ENCODE measurements around the gene B4GALT3. TPM values are rescaled to one million over a fixed set of nuclear protein-coding genes. Genes with fewer than 3 reads are reported as not detected.

The B4GALT3 gene
- polyA plus RNA-seq, 1 donor from 2014 or later = 43.7 TPM

DNA sequence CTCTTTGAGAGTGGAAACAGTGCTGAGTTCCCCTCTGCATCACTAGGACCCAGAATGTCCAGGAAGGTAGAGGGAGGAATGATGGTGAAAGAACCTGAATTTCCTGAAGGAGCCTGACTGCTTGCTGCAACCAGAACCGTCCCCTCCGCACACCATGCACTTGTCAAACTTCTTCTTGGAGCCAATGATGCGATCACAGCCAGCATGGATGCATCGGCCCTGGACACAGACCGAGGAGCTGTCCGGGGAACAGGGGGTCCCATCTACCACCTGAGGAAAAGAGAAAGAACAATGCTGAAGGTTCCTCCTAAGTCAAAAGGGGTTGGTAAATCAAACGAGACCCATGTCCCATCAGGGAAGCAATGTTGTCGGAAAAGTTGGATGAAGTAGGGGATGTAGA is 14.7 kb upstream of the B4GALT3 start:
- Histone ChIP-seq H3K9ac (ENCODE audit: low read length) (no peak overlapping the region), H3K4me2 (ENCODE audit: low read length) (no peak overlapping the region), H4K20me1 (ENCODE audit: insufficient read depth) (no peaks in the 10 kb centered on the region), H3K9me3 (ENCODE audit: low read length) (no peaks in the 10 kb centered on the region), H3K4me3 (ENCODE audit: low read length) (no peak overlapping the region), H2AFZ (ENCODE audit: low read depth, low read length) (no peak overlapping the region), H3K36me3 (ENCODE audit: insufficient read depth, low read length) (no peaks in the 10 kb centered on the region), H3K27ac (ENCODE audit: low read length) (no peak overlapping the region), H3K27me3 (ENCODE audit: insufficient read depth, low read depth, low read length) (no peaks in the 10 kb centered on the region), H3F3A (ENCODE audit: insufficient read depth, low read length, poor library complexity, severe bottlenecking) (no peaks in the 10 kb centered on the region), H3K9me2 (ENCODE audit: insufficient read depth, low read length) (no peaks in the 10 kb centered on the region), H3K79me2 (replicated peaks; ENCODE audit: insufficient read depth, low read length) (no peaks in the 10 kb centered on the region)
- no peak for TF ChIP-seq EZH2 (IDR thresholded peaks at IDR 0.05; ENCODE audit: borderline replicate concordance, insufficient read depth, low read length, poor library complexity, severe bottlenecking)
- no peak for TF ChIP-seq MXI1 (conservative IDR thresholded peaks at IDR 0.05; ENCODE audit: poor library complexity, severe bottlenecking)
- no peak for TF ChIP-seq EP300 (conservative IDR thresholded peaks at IDR 0.05; ENCODE audit: poor library complexity, severe bottlenecking)
- no peak for TF ChIP-seq SMC3 (conservative IDR thresholded peaks at IDR 0.05; ENCODE audit: poor library complexity)
- TF ChIP-seq, protein P1, sequence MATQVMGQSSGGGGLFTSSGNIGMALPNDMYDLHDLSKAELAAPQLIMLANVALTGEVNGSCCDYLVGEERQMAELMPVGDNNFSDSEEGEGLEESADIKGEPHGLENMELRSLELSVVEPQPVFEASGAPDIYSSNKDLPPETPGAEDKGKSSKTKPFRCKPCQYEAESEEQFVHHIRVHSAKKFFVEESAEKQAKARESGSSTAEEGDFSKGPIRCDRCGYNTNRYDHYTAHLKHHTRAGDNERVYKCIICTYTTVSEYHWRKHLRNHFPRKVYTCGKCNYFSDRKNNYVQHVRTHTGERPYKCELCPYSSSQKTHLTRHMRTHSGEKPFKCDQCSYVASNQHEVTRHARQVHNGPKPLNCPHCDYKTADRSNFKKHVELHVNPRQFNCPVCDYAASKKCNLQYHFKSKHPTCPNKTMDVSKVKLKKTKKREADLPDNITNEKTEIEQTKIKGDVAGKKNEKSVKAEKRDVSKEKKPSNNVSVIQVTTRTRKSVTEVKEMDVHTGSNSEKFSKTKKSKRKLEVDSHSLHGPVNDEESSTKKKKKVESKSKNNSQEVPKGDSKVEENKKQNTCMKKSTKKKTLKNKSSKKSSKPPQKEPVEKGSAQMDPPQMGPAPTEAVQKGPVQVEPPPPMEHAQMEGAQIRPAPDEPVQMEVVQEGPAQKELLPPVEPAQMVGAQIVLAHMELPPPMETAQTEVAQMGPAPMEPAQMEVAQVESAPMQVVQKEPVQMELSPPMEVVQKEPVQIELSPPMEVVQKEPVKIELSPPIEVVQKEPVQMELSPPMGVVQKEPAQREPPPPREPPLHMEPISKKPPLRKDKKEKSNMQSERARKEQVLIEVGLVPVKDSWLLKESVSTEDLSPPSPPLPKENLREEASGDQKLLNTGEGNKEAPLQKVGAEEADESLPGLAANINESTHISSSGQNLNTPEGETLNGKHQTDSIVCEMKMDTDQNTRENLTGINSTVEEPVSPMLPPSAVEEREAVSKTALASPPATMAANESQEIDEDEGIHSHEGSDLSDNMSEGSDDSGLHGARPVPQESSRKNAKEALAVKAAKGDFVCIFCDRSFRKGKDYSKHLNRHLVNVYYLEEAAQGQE (IDR thresholded peaks at IDR 0.05; ENCODE audit: borderline replicate concordance) = no peak
- no peak for TF ChIP-seq RAD21 (conservative IDR thresholded peaks at IDR 0.05)
- no peak for TF ChIP-seq POLR2AphosphoS5 (IDR thresholded peaks at IDR 0.05)
- no peak for TF ChIP-seq TAF1 (IDR thresholded peaks at IDR 0.05; ENCODE audit: low read depth)
- TF ChIP-seq, protein P2, sequence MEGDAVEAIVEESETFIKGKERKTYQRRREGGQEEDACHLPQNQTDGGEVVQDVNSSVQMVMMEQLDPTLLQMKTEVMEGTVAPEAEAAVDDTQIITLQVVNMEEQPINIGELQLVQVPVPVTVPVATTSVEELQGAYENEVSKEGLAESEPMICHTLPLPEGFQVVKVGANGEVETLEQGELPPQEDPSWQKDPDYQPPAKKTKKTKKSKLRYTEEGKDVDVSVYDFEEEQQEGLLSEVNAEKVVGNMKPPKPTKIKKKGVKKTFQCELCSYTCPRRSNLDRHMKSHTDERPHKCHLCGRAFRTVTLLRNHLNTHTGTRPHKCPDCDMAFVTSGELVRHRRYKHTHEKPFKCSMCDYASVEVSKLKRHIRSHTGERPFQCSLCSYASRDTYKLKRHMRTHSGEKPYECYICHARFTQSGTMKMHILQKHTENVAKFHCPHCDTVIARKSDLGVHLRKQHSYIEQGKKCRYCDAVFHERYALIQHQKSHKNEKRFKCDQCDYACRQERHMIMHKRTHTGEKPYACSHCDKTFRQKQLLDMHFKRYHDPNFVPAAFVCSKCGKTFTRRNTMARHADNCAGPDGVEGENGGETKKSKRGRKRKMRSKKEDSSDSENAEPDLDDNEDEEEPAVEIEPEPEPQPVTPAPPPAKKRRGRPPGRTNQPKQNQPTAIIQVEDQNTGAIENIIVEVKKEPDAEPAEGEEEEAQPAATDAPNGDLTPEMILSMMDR (IDR thresholded peaks at IDR 0.05; ENCODE audit: poor library complexity, severe bottlenecking) = no peak

DNA sequence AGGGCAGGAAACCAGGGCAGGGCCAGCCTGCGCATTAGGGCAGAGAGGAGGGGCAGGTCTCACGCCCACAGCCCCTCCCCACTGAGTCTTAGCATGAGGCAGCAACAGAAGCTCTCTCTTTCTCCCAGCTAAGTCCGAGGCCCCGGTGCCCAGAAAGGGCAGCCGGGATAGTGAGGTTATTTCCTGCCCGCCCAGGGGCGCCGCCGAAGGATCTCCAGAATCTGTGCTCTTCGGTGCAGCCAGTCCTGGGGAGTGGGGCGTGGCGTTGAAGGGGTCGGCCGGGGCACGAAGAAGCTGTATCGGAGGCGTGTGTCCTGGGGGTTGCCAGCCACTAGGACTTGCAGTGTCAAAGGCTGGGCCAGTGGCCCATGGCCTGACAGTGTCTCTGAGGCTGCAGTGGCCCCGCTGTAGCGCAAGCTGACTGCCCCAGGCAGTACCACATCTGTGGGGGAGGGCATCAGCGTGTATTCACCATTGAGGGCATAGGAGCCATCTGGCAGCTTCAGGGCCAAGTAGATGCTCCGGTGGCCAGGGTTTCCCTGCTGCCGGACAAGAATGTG is 13.7 kb upstream of the B4GALT3 start:
- no peaks in the 10 kb centered on the region for H3K27me3 ChIP-seq (ENCODE audit: insufficient read depth, low read depth, low read length)
- no peak overlapping the region for H3K4me3 ChIP-seq (ENCODE audit: low read length)
- TF ChIP-seq EZH2 (IDR thresholded peaks at IDR 0.05; ENCODE audit: borderline replicate concordance, insufficient read depth, low read length, poor library complexity, severe bottlenecking) (no peak), MXI1 (conservative IDR thresholded peaks at IDR 0.05; ENCODE audit: poor library complexity, severe bottlenecking) (no peak), POLR2AphosphoS5 (IDR thresholded peaks at IDR 0.05) (no peak)
- TF ChIP-seq, protein P2 (IDR thresholded peaks at IDR 0.05; ENCODE audit: poor library complexity, severe bottlenecking) = no peak
- TF ChIP-seq, protein P1 (IDR thresholded peaks at IDR 0.05; ENCODE audit: borderline replicate concordance) = no peak
- H3K9me2 ChIP-seq (ENCODE audit: insufficient read depth, low read length) = no peaks in the 10 kb centered on the region
- no peak overlapping the region for H3K4me2 ChIP-seq (ENCODE audit: low read length)
- no peaks in the 10 kb centered on the region for H3F3A ChIP-seq (ENCODE audit: insufficient read depth, low read length, poor library complexity, severe bottlenecking)
- H3K9ac ChIP-seq (ENCODE audit: low read length) = no peak overlapping the region
- H3K36me3 ChIP-seq (ENCODE audit: insufficient read depth, low read length) = no peaks in the 10 kb centered on the region
- no peaks in the 10 kb centered on the region for H4K20me1 ChIP-seq (ENCODE audit: insufficient read depth)
- H3K79me2 ChIP-seq (replicated peaks; ENCODE audit: insufficient read depth, low read length) = no peaks in the 10 kb centered on the region
- H3K9me3 ChIP-seq (ENCODE audit: low read length) = no peaks in the 10 kb centered on the region
- H2AFZ ChIP-seq (ENCODE audit: low read depth, low read length) = no peak overlapping the region
- no peak overlapping the region for H3K27ac ChIP-seq (ENCODE audit: low read length)
